Activated T-cell treated with anti-CD3 and anti-CD28 coated beads, Interleukin-2, amount 50 U/mL, for 4 hours (primary cell): ENCODE measurements around the gene NUDCD2. TPM values are rescaled to one million over a fixed set of nuclear protein-coding genes. Genes with fewer than 3 reads are reported as not detected.

Experiments used
- total RNA-seq, 3 donors: library from RNA; stranded (reverse); gene quantifications; one replicate each; pipeline ENCODE4 v1.2.1, GENCODE V29; 2021

The NUDCD2 gene
- total RNA-seq, 3 donors from 2014 or later, result 41.5 to 51.5 (median 41.9) TPM

Other genes with a start within 250 kb of the NUDCD2 start
- gene CCNG1, start 22.5 kb downstream of the NUDCD2 start, total RNA-seq, result 10 to 100 TPM; 47.1 to 54.7 (median 52.6) TPM
- gene HMMR, start 530 bp upstream of the NUDCD2 start, total RNA-seq, result 1 to 10 TPM; 2.5 to 3.5 (median 3.1) TPM
- 10 to 100 TPM; 53.8 to 67.6 (median 55.2) TPM for gene MAT2B, start 45.5 kb upstream of the NUDCD2 start, total RNA-seq